GM18502 (cell line): ENCODE measurements around the gene OR14A16.

Experiments
- ATAC-seq: cut with Tn5 transposase; IDR thresholded peaks from one replicate; pipeline ENCODE4 v1.9.1; 2021; ENCODE audit warnings: mild to moderate bottlenecking; ENCODE audit not compliant: unreplicated experiment, poor library complexity

Gene OR14A16

DNA sequence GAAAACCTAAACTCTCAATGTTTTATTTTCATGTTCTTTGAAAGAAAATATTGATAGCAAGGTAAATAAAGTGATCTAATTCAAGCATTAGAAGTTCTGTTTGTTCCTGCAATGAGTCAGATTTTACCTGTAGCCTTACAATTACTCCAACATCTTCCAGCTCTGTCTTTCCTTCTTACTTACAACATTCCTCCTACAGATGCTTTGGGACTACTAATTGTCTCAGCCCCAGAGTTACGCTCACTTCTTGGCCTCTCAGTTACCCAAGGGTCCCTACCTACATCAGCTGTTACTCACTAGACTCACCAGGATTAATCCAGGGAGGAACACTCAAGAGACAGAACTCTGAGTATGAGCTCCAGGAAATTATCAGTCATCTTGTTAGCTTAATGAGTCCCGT, 26.4 kb downstream of the OR14A16 start:
- ATAC-seq, result no peak

GRCh38 chr1:247769603-247770002, 54.3 kb downstream of the OR14A16 start:
- no peak for ATAC-seq
